Caco-2 (cell line): ENCODE data around the gene ZNF667. TPM values are rescaled to one million over a fixed set of nuclear protein-coding genes. Genes with fewer than 3 reads are reported as not detected.

ENCODE experiments used
- BruUV-seq: library from RNA; stranded (reverse); fragments of 400-500 nt; replicated peaks from 2 replicates; lab custom pipeline; 2021; lab: Mats Ljungman, UMichigan
- CTCF ChIA-PET: fragments of 300-600 bp; sonication (Branson Sonifier 250); formaldehyde crosslinking; loops from one replicate; lab custom pipeline; 2022; ENCODE audit warnings: antibody characterized with exemption; lab: Charles Lee
- POLR2A ChIA-PET: fragments of 300-600 bp; sonication (Branson Sonifier 250); formaldehyde crosslinking; loops from one replicate; lab custom pipeline; 2022; ENCODE audit warnings: antibody characterized with exemption; lab: Charles Lee
- DNase-seq, 2 experiments: peaks; one replicate each; pipeline versions ENCODE4 v3.0.0 to v3.0.0-alpha.2; 2020 to 2022
- H3K27me3 ChIP-seq: replicated peaks from 2 replicates; pipeline ENCODE4 v1.6.0; 2011; ENCODE audit warnings: low read length; ENCODE audit not compliant: control insufficient read depth, insufficient read depth
- H3K36me3 ChIP-seq: 2 replicates; pipeline ENCODE4 v1.5.1; 2011; ENCODE audit warnings: low read length; ENCODE audit not compliant: control insufficient read depth, insufficient read depth
- H3K4me1 ChIP-seq: fragments of 250-450 bp; sonication (Bioruptor Pico); 2 replicates; pipeline ENCODE4 v1.5.1; 2020; ENCODE audit warnings: mild to moderate bottlenecking
- H3K4me3 ChIP-seq: 2 replicates; pipeline ENCODE4 v1.5.1; 2011; ENCODE audit warnings: low read depth, mild to moderate bottlenecking, control low read depth, low read length
- H3K9me3 ChIP-seq: fragments of 250-450 bp; sonication (Bioruptor Pico); 2 replicates; pipeline ENCODE4 v1.5.1; 2020; ENCODE audit warnings: mild to moderate bottlenecking, moderate library complexity
- H3K27ac Mint-ChIP-seq: one replicate; pipeline ENCODE4 v1.8.0; 2022; ENCODE audit warnings: mixed read lengths; ENCODE audit not compliant: unreplicated experiment
- H3K27me3 Mint-ChIP-seq: one replicate; pipeline ENCODE4 v1.8.0; 2022; ENCODE audit warnings: mixed read lengths; ENCODE audit not compliant: insufficient read depth, unreplicated experiment
- H3K36me3 Mint-ChIP-seq: one replicate; pipeline ENCODE4 v1.8.0; 2022; ENCODE audit warnings: mild to moderate bottlenecking, mixed read lengths; ENCODE audit not compliant: insufficient read depth, unreplicated experiment
- H3K4me1 Mint-ChIP-seq: one replicate; pipeline ENCODE4 v1.8.0; 2022; ENCODE audit warnings: low read depth, mixed read lengths; ENCODE audit not compliant: unreplicated experiment
- H3K4me3 Mint-ChIP-seq: one replicate; pipeline ENCODE4 v1.8.0; 2022; ENCODE audit warnings: mild to moderate bottlenecking, moderate library complexity, mixed read lengths; ENCODE audit not compliant: unreplicated experiment
- H3K9me3 Mint-ChIP-seq: one replicate; pipeline ENCODE4 v1.8.0; 2022; ENCODE audit warnings: mixed read lengths; ENCODE audit not compliant: unreplicated experiment
- CTCF ChIP-seq, 2 experiments: fragments of 200-600 bp in 1 of 2; IDR thresholded peaks; 1 replicate in 1 of 2; 2 replicates in 1 of 2; pipeline versions ENCODE4 v1.5.1 to v1.8.0; 2011 to 2022; ENCODE audit warnings: antibody characterized with exemption in 1 of 2, control low read depth in 1 of 2, inconsistent platforms in 1 of 2, low read depth in 1 of 2, low read length in 1 of 2, mild to moderate bottlenecking in 1 of 2, moderate library complexity in 1 of 2; ENCODE audit not compliant: insufficient read depth in 1 of 2, severe bottlenecking in 1 of 2, unreplicated experiment in 1 of 2
- intact Hi-C: fragments of 100-400 bp; cut with micrococcal nuclease; formaldehyde crosslinking; loops from one replicate; pipeline ENCODE4 v1.10.0; 2022; ENCODE audit not compliant: unreplicated experiment
- total RNA-seq: library from RNA; stranded (reverse); gene quantifications from 2 replicates; pipeline ENCODE4 v1.2.3, GENCODE V29; 2022

The ZNF667 gene
- total RNA-seq, 1 experiment from 2014 or later, result not detected

- no TSS peak for BruUV-seq
- Mint-ChIP-seq H3K36me3 (no peaks in the 10 kb centered on the region), H3K9me3 (peaks cover 78% of the 10 kb centered on the region), H3K27me3 (no peaks in the 10 kb centered on the region), H3K27ac (no peak within 1 kb of the TSS), H3K4me3 (peak within 1 kb of the TSS; percentile 65), H3K4me1 (no peaks in the 10 kb centered on the region)
- ChIA-PET POLR2A (no interaction called here), CTCF (no interaction called here)
- Histone ChIP-seq H3K9me3 (no peaks in the 10 kb centered on the region; the same call in 1 of the 2 replicates), H3K36me3 (no peaks in the 10 kb centered on the region), H3K4me3 (no peak within 1 kb of the TSS), H3K27me3 (no peaks in the 10 kb centered on the region), H3K4me1 (no peaks in the 10 kb centered on the region)
- intact Hi-C loops, result no loop called here
- no peak for TF ChIP-seq CTCF (IDR thresholded peaks at IDR 0.05; ENCODE audit: insufficient read depth in 1 of 2, low read depth in 1 of 2, low read length in 1 of 2, severe bottlenecking in 1 of 2, unreplicated experiment in 1 of 2)
- no peak for DNase-seq
Observed at GRCh38 chr19:56393119-56394012, 83.8 kb downstream of the ZNF667 start, which contains the start of gene ZNF582. Gene ZNF582, minus strand, starts transcription at chr19:56393534. Its CDS starts 1,782 bp downstream, at chr19:56391752.

Other genes with a start within 250 kb of the ZNF667 start
- not detected in 2 replicates for gene EDDM13, start 204.6 kb downstream of the ZNF667 start, total RNA-seq
- gene ZSCAN5A, start 162.5 kb downstream of the ZNF667 start, total RNA-seq, result 10.9 and 11.3 TPM in 2 replicates
- gene ZNF582, start 83.8 kb downstream of the ZNF667 start, total RNA-seq, result not detected in 2 replicates
- gene ZNF583, start 73.0 kb downstream of the ZNF667 start, total RNA-seq, result not detected in 2 replicates
- gene ZNF471, start 30.5 kb upstream of the ZNF667 start, total RNA-seq, result not detected in 2 replicates
- gene ZFP28, start 61.6 kb upstream of the ZNF667 start, total RNA-seq, result not detected in 2 replicates
- gene ZNF470, start 90.1 kb upstream of the ZNF667 start, total RNA-seq, result 0.43 and 1.1 TPM in 2 replicates
- gene ZNF71, start 118.0 kb upstream of the ZNF667 start, total RNA-seq, result 1.1 and 1.5 TPM in 2 replicates
- not detected in 2 replicates for gene SMIM17, start 165.8 kb upstream of the ZNF667 start, total RNA-seq
- not detected in 2 replicates for gene ZNF835, start 194.4 kb upstream of the ZNF667 start, total RNA-seq